ENCODE measurements around the gene SOCS2. TPM values are rescaled to one million over a fixed set of nuclear protein-coding genes. Genes with fewer than 3 reads are reported as not detected.

The SOCS2 gene
- total and polyA plus RNA-seq, 2 of the 8 experiments (the other 6 are each of a cell fraction or from before 2014, with no cell fraction given), result 14.5 to 18.0 TPM

DNA sequence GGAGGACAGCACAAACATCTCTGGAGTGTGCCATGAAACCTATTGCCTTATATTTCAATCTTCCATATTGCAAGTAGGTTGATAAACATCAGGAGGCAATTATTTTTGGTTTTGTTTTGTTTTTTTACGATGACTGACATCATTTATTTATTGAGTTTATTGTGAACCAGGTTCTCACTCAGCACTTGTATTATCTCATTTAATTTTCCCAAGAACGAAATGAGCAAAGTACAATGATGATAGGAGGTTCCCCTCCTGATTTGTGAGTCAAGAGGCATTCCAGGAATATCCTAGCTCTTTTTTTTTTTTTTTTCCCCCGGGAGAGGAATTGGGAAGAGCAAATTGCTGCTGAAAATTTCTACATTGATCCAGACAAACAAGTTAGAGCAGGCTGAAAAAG lies 4.7 kb downstream of the SOCS2 start (continued):
- TF ChIP-seq CTCF (IDR thresholded peaks at IDR 0.05; ENCODE audit: control extremely low read depth in 1 of 3, insufficient read depth in 1 of 3, low read depth in 1 of 3, low read length in 3 of 3) (no peak), CTBP2 (IDR thresholded peaks at IDR 0.05; ENCODE audit: borderline replicate concordance, insufficient read depth, insufficient read length, low read length) (no peak), JUND (IDR thresholded peaks at IDR 0.05; ENCODE audit: low read length) (no peak), CHD2 (IDR thresholded peaks at IDR 0.05; ENCODE audit: low read length) (no peak), SIX5 (IDR thresholded peaks at IDR 0.05; ENCODE audit: low read depth, low read length) (no peak), TAF1 (IDR thresholded peaks at IDR 0.05; ENCODE audit: low read depth, low read length) (no peak), RFX5 (IDR thresholded peaks at IDR 0.05; ENCODE audit: borderline replicate concordance, low read depth, low read length) (no peak)
- TF ChIP-seq, protein P1, sequence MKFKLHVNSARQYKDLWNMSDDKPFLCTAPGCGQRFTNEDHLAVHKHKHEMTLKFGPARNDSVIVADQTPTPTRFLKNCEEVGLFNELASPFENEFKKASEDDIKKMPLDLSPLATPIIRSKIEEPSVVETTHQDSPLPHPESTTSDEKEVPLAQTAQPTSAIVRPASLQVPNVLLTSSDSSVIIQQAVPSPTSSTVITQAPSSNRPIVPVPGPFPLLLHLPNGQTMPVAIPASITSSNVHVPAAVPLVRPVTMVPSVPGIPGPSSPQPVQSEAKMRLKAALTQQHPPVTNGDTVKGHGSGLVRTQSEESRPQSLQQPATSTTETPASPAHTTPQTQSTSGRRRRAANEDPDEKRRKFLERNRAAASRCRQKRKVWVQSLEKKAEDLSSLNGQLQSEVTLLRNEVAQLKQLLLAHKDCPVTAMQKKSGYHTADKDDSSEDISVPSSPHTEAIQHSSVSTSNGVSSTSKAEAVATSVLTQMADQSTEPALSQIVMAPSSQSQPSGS (IDR thresholded peaks at IDR 0.05; ENCODE audit: low read length), result no peak
